Stimulated activated CD4-positive, alpha-beta T cell treated with anti-CD3 and anti-CD28 coated beads, Interleukin-4, amount 100 ng/mL, for 4 hours (primary cell): ENCODE results near the gene DHX40.
"Not testable (repeated sequence)": the region's sequence is repeated elsewhere in the genome, so short reads cannot be mapped to it uniquely, and the experiment has no call there.

Experiments used
- DNase-seq, 2 experiments: peaks; one replicate each; pipeline ENCODE4 v3.0.0-alpha.2; 2020

Gene DHX40

GRCh38 chr17:59565171-59565958, at the start of gene DHX40:
Gene DHX40 (plus strand): TSS chr17:59565610. CDS start chr17:59565672, 62 bp downstream.
- DNase-seq = peak; percentile 95 to 96

GRCh38 chr17:59516451-59516850, 49.0 kb upstream of the DHX40 start:
- DNase-seq = no peak

- DNase-seq = no peak
Measured at GRCh38 chr17:59519132-59519531, 46.3 kb upstream of the DHX40 start.

GRCh38 chr17:59520251-59520650, 45.2 kb upstream of the DHX40 start:
- no peak for DNase-seq

- peak; percentile 33 to 61 for DNase-seq
Measured at GRCh38 chr17:59521465-59522126, 43.8 kb upstream of the DHX40 start.

- not testable (repeated sequence) for DNase-seq
Measured at GRCh38 chr17:59524930-59525329, 40.5 kb upstream of the DHX40 start.

GRCh38 chr17:59525668-59526067, 39.7 kb upstream of the DHX40 start:
- DNase-seq = no peak

- DNase-seq = no peak
Measured at GRCh38 chr17:59526451-59526850, 39.0 kb upstream of the DHX40 start.

- no peak for DNase-seq
Measured at GRCh38 chr17:59527325-59527917, 38.0 kb upstream of the DHX40 start.

- DNase-seq = no peak
Measured at GRCh38 chr17:59527931-59528330, 37.5 kb upstream of the DHX40 start.

GRCh38 chr17:59530531-59530930, 34.9 kb upstream of the DHX40 start:
- DNase-seq = no peak

GRCh38 chr17:59533694-59534093, 31.7 kb upstream of the DHX40 start:
- no peak for DNase-seq

- no peak for DNase-seq
Measured at GRCh38 chr17:59534583-59534982, 30.8 kb upstream of the DHX40 start.

- DNase-seq = no peak
Measured at GRCh38 chr17:59538195-59538909, 27.1 kb upstream of the DHX40 start.

- no peak for DNase-seq
Measured at GRCh38 chr17:59542960-59543635, 22.3 kb upstream of the DHX40 start.

GRCh38 chr17:59545942-59546341, 19.5 kb upstream of the DHX40 start:
- DNase-seq = no peak

GRCh38 chr17:59547131-59547915, 18.1 kb upstream of the DHX40 start:
- DNase-seq = no peak

- DNase-seq = not testable (repeated sequence)
Measured at GRCh38 chr17:59548985-59549384, 16.4 kb upstream of the DHX40 start.

GRCh38 chr17:59550703-59551102, 14.7 kb upstream of the DHX40 start:
- DNase-seq = no peak

- no peak for DNase-seq
Measured at GRCh38 chr17:59558039-59558438, 7.4 kb upstream of the DHX40 start.

GRCh38 chr17:59558953-59559352, 6.5 kb upstream of the DHX40 start:
- no peak for DNase-seq

GRCh38 chr17:59561042-59561441, 4.4 kb upstream of the DHX40 start:
- no peak for DNase-seq
